Activated naive CD4-positive, alpha-beta T cell treated with anti-CD3 and anti-CD28 coated beads for 36 hours (primary cell): Measurements from ENCODE around the gene ATL1. TPM values are rescaled to one million over a fixed set of nuclear protein-coding genes. Genes with fewer than 3 reads are reported as not detected.
"Not testable (repeated sequence)": the region's sequence is repeated elsewhere in the genome, so short reads cannot be mapped to it uniquely, and the experiment has no call there.

ENCODE experiments used
- CTCF ChIA-PET: fragments of 350-600 bp; sonication (Branson Sonifier 250); formaldehyde crosslinking; loops from one replicate; lab custom pipeline; 2021; ENCODE audit warnings: antibody characterized with exemption; lab: Charles Lee
- DNase-seq: peaks from one replicate; pipeline ENCODE4 v3.0.0-alpha.2; 2020
- H3K27ac Mint-ChIP-seq: one replicate; pipeline ENCODE4 v1.8.0; 2021; ENCODE audit warnings: mild to moderate bottlenecking, mixed read lengths
- H3K27me3 Mint-ChIP-seq: one replicate; pipeline ENCODE4 v1.8.0; 2021; ENCODE audit warnings: low read depth, mixed read lengths
- H3K36me3 Mint-ChIP-seq: one replicate; pipeline ENCODE4 v1.8.0; 2021; ENCODE audit warnings: low read depth, mixed read lengths
- H3K4me1 Mint-ChIP-seq: one replicate; pipeline ENCODE4 v1.8.0; 2021; ENCODE audit warnings: low read depth, mixed read lengths
- H3K4me3 Mint-ChIP-seq: one replicate; pipeline ENCODE4 v1.8.0; 2021; ENCODE audit warnings: mild to moderate bottlenecking, moderate library complexity, mixed read lengths
- H3K9me3 Mint-ChIP-seq: one replicate; pipeline ENCODE4 v1.8.0; 2021; ENCODE audit warnings: mixed read lengths
- intact Hi-C: fragments of 100-400 bp; cut with micrococcal nuclease; formaldehyde crosslinking; loops from one replicate; pipeline ENCODE4 v1.15.1; 2023
- total RNA-seq, 2 experiments: library from RNA; stranded (reverse); gene quantifications; one replicate each; pipeline ENCODE4 v1.2.3, GENCODE V29; 2021

Gene ATL1
- total RNA-seq, 2 experiments from 2014 or later = 1.0 TPM; not detected in 1

DNA sequence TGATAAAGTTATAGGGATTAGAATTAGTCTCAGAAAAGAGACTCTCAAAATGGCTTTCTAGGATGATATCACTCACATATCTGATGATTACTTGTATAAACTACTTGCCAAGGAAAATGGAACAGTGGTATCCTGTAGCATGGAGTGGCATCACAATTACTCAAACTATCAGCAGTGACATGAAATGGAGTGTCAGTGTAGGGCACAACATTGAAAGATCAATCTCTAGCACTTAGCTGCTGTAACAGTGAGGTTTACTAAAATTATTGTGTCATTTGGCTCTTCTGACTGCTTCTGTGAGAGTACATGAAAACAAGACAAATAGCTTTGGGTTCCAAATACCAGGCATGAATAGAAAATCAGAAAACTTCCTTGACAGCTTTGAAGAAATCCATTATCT, 20.9 kb upstream of the ATL1 start:
- CTCF ChIA-PET = interaction anchor here (0.5 to 5.5 kb wide), 7 partner anchors 175 to 381 kb away, joined by 3 to 26 read pairs (median 3); partner anchors contain the start of genes DMAC2L and L2HGDH
- H3K4me3 Mint-ChIP-seq = no peak overlapping the region
- intact Hi-C loops = no loop called here
- H3K4me1 Mint-ChIP-seq = peaks cover 8% of the 10 kb centered on the region
- peaks cover 10% of the 10 kb centered on the region for H3K9me3 Mint-ChIP-seq
- no peak overlapping the region for H3K27ac Mint-ChIP-seq
- DNase-seq = no peak
- H3K36me3 Mint-ChIP-seq = peaks cover 3% of the 10 kb centered on the region
- H3K27me3 Mint-ChIP-seq = no peaks in the 10 kb centered on the region

DNA sequence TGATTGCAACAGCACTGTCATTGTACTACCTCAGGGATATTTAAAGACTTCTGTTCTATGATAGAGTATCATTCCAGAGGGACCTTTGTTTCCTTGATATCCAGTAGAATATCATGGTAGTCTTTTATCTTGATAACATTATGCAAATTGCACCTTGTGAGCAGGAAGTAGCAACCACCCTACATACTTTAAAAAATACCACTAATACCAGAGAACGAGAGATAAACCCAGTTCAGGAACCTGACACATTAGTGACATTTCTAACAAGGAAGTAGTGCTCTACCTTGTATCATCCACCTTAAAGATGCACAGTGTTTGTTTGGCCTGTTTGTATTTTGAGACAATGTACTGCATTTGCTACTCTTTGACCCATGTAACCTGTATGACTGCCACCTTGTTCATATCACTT, 18.8 kb upstream of the ATL1 start:
- CTCF ChIA-PET = interaction anchor here (0.6 to 5.5 kb wide), 9 partner anchors 220 to 319 kb away, joined by 3 to 26 read pairs (median 5); no protein-coding TSS in a partner anchor
- H3K27ac Mint-ChIP-seq = no peak overlapping the region
- no peaks in the 10 kb centered on the region for H3K27me3 Mint-ChIP-seq
- H3K9me3 Mint-ChIP-seq = peaks cover 10% of the 10 kb centered on the region
- DNase-seq = no peak
- intact Hi-C loops = no loop called here
- H3K4me1 Mint-ChIP-seq = peaks cover 8% of the 10 kb centered on the region
- no peak overlapping the region for H3K4me3 Mint-ChIP-seq
- peaks cover 3% of the 10 kb centered on the region for H3K36me3 Mint-ChIP-seq

DNA sequence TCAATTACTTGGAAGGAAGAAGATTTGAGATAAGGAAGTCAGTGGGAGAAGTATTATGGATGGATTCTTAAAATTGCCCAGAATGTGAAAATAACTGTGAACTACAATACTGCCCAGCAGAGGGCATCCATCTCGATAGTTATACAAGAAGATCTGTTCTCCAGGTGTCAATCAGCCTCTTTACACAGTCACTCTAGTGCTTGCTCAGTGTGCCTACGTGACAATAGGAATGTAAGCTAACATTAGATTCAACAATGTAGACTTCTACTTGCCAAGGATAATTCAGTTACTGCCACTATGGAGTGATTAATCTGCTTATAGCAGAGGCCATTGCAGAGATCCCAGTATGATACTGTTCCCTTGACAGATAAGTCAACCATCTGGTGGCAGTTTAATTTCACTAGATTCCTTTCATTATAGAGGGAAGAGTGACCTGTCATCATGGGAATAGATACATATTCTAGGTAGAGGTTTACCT, 17.0 kb upstream of the ATL1 start:
- Mint-ChIP-seq H3K27me3 (no peaks in the 10 kb centered on the region), H3K4me1 (peaks cover 8% of the 10 kb centered on the region), H3K4me3 (no peak overlapping the region), H3K36me3 (no peaks in the 10 kb centered on the region), H3K27ac (no peak overlapping the region), H3K9me3 (peaks cover 2% of the 10 kb centered on the region)
- DNase-seq = peak; percentile 54
- intact Hi-C loops = loop anchor here (1.0 kb wide), 3 partner anchors 230 to 317 kb away; no protein-coding TSS in a partner anchor
- CTCF ChIA-PET = interaction anchor here (0.6 to 2.0 kb wide), 23 partner anchors 11 to 323 kb away, joined by 3 to 25 read pairs (median 3); partner anchors contain the start of gene ATL1

DNA sequence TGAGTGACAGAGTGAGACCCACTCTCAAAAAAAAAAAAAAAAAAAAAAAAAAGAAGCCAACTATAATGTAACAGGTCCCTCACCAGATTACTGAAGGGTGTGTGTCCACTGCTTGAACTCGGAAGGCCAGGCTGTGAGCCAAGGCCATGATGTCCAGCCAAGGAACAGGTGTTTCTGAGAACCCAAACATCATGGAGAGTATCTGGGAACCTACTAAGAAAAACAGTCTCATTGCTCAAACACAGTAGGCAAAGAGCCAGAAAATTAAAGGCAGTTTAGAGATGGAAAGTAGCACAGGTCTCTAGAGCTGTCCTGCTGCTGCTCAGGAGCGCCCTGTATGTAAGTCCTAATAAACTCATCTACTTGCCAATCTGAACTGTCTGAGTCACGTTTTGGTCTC, 15.0 kb upstream of the ATL1 start:
- H3K9me3 Mint-ChIP-seq = peaks cover 2% of the 10 kb centered on the region
- H3K36me3 Mint-ChIP-seq = no peaks in the 10 kb centered on the region
- H3K27ac Mint-ChIP-seq = no peak overlapping the region
- DNase-seq = no peak
- intact Hi-C loops = no loop called here
- no peak overlapping the region for H3K4me3 Mint-ChIP-seq
- peaks cover 8% of the 10 kb centered on the region for H3K4me1 Mint-ChIP-seq
- CTCF ChIA-PET = interaction anchor here (0.8 to 1.9 kb wide), 3 partner anchors 229 to 315 kb away, joined by 4 to 5 read pairs (median 4); no protein-coding TSS in a partner anchor
- H3K27me3 Mint-ChIP-seq = peaks cover 3% of the 10 kb centered on the region

DNA sequence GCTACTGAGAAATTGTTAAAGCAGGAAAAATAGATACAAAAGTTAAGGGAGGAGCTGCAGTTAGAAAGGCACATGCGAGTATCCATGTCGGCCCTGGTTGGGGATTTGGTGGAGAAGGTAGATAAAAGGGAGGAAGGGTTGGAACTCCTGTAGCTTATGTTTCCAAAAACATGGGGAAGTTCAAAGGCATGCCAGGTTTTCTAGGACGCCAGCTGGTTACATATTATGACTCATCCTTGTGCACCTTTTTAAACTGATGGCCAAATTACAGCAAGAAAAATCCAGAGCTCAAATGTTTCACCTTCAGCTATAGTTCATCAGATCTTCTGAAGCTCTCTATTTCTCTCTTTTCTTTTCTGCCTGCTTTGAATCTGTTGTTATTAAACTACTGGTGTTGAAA, 14.3 kb upstream of the ATL1 start:
- H3K9me3 Mint-ChIP-seq = peaks cover 4% of the 10 kb centered on the region
- no peak overlapping the region for H3K4me3 Mint-ChIP-seq
- H3K4me1 Mint-ChIP-seq = peaks cover 8% of the 10 kb centered on the region
- H3K36me3 Mint-ChIP-seq = no peaks in the 10 kb centered on the region
- DNase-seq = no peak
- H3K27ac Mint-ChIP-seq = no peak overlapping the region
- H3K27me3 Mint-ChIP-seq = peaks cover 3% of the 10 kb centered on the region
- intact Hi-C loops = no loop called here
- CTCF ChIA-PET = interaction anchor here (1.1 to 1.9 kb wide), 2 partner anchors 228 to 315 kb away, joined by 4 to 5 read pairs; no protein-coding TSS in a partner anchor

DNA sequence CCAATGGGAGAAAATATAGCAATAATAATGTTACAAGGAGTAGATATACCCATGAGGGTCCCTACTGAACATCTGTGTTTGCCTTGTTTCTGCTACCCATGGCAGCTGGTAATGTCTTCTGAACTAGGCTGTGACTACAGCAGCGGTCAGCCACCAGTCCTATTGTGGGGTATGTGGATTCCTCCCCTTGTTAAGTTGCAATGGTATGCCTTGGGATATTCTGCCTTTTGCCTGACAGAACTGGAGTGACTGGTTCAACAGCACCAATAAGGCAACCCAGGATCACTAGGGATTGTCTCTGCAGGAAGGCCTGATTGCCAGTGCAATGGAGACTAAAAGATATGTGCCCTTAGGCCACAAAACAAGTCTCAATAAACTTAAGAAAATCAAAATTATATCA, 9.7 kb upstream of the ATL1 start:
- H3K27ac Mint-ChIP-seq = no peak overlapping the region
- no peak for DNase-seq
- H3K9me3 Mint-ChIP-seq = peaks cover 27% of the 10 kb centered on the region
- intact Hi-C loops = no loop called here
- CTCF ChIA-PET = interaction anchor here (1.1 to 1.2 kb wide), 2 partner anchors 9 to 310 kb away, joined by 3 to 4 read pairs; no protein-coding TSS in a partner anchor
- H3K36me3 Mint-ChIP-seq = no peaks in the 10 kb centered on the region
- H3K4me1 Mint-ChIP-seq = no peaks in the 10 kb centered on the region
- no peak overlapping the region for H3K4me3 Mint-ChIP-seq
- H3K27me3 Mint-ChIP-seq = peaks cover 25% of the 10 kb centered on the region

DNA sequence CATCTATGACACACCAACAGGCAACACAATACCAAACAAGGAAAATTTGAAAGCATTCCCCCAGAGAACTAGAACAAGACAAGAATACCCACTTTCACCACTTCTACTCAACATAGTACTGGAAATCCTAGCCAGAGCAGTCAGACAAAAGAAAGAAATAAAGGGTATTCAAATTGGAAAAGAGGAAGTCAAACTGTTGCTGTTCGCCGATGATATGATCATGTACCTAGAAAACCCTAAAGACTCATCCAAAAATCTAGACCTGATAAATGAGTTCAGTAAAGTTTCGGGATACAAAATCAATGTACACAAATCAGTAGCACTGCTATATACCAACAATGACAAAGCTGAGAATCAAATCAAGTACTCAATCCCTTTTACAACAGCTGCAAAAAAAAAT, 8.1 kb upstream of the ATL1 start:
- CTCF ChIA-PET = interaction anchor here (0.6 to 1.0 kb wide), 3 partner anchors 8 to 101 kb away, joined by 3 to 4 read pairs (median 3); partner anchors contain the start of gene ATL1
- H3K27ac Mint-ChIP-seq = no peak overlapping the region
- H3K4me3 Mint-ChIP-seq = no peak overlapping the region
- H3K9me3 Mint-ChIP-seq = peaks cover 27% of the 10 kb centered on the region
- peaks cover 29% of the 10 kb centered on the region for H3K27me3 Mint-ChIP-seq
- intact Hi-C loops = no loop called here
- no peaks in the 10 kb centered on the region for H3K4me1 Mint-ChIP-seq
- DNase-seq = no peak
- no peaks in the 10 kb centered on the region for H3K36me3 Mint-ChIP-seq

DNA sequence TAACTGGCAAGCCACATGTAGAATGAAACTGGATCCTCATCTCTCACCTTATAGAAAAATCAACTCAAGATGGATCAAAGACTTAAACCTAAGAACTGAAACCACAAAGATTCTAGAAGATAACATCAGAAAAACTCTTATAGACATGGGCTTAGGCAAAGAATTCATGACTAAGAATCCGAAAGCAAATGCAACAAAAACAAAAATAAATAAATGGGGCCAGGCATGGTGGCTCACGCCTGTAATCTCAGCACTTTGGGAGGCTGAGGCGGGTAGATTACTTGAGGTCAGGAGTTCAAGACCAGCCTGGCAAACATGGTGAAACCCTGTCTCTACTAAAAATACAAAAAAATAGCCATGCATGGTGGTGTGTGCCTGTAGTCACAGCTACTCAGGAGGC, 7.1 kb upstream of the ATL1 start:
- DNase-seq, CTCF ChIA-PET: not testable (repeated sequence)
- peaks cover 36% of the 10 kb centered on the region for H3K27me3 Mint-ChIP-seq

DNA sequence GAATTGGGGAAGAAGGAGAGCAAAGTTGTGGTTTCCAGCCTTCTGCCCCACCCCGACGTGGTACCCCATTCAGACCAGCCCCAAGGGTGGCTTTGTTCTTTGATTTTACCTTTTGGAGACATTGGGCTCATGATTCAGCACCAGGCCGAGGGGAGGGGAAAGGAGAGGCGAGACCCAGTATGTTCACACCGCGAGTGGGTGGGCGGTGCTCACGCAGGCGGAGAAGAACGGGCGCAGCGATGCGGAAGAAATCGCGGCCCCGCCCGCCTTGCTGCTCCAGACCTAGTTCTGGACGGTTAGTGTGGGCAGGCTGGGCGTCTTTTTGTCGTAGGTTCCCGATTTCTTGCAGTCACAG, 963 bp downstream of the ATL1 start:
- Mint-ChIP-seq H3K27me3 (peaks cover 32% of the 10 kb centered on the region), H3K4me1 (peaks cover 4% of the 10 kb centered on the region), H3K36me3 (no peaks in the 10 kb centered on the region), H3K27ac (no peak overlapping the region), H3K4me3 (peak overlapping the region; percentile 75), H3K9me3 (no peaks in the 10 kb centered on the region)
- DNase-seq = peak; percentile 53
- CTCF ChIA-PET = interaction anchor here (0.6 to 2.7 kb wide), 3 partner anchors 18 to 100 kb away, joined by 3 to 8 read pairs (median 3); no protein-coding TSS in a partner anchor
- intact Hi-C loops = loop anchor here (1.0 kb wide), 1 partner anchor 180 kb away; no protein-coding TSS in a partner anchor

More for the DNA sequence above, 7.1 kb upstream of the ATL1 start:
- intact Hi-C loops, H3K4me3 Mint-ChIP-seq, H3K4me1 Mint-ChIP-seq, H3K27ac Mint-ChIP-seq, H3K36me3 Mint-ChIP-seq: not testable (repeated sequence)
- H3K9me3 Mint-ChIP-seq = peaks cover 27% of the 10 kb centered on the region

DNA sequence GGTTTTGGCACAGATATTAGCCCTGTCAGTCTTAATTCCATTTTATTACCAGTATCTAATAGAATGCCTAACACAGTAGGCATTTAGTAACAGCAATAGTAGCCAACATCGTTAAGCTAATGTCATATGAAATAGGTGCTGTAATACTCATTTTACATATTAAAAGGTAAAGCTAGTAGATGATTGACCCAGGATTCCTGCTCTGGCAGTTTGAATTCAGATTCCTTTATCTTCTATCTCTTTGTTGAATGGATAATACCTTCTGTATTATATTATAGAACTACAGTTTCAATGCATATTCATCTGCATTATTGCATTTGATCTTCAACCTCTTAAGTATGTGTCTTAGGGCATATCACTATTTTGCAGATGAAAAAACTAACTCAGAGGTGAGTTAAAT, 2.9 kb downstream of the ATL1 start:
- H3K36me3 Mint-ChIP-seq = no peaks in the 10 kb centered on the region
- peaks cover 4% of the 10 kb centered on the region for H3K4me1 Mint-ChIP-seq
- H3K27ac Mint-ChIP-seq = no peak overlapping the region
- no peak for DNase-seq
- CTCF ChIA-PET = interaction anchor here (0.7 kb wide), 1 partner anchor 21 kb away, joined by 3 read pairs; no protein-coding TSS in a partner anchor
- intact Hi-C loops = no loop called here
- H3K27me3 Mint-ChIP-seq = peaks cover 24% of the 10 kb centered on the region
- H3K9me3 Mint-ChIP-seq = no peaks in the 10 kb centered on the region
- no peak overlapping the region for H3K4me3 Mint-ChIP-seq

DNA sequence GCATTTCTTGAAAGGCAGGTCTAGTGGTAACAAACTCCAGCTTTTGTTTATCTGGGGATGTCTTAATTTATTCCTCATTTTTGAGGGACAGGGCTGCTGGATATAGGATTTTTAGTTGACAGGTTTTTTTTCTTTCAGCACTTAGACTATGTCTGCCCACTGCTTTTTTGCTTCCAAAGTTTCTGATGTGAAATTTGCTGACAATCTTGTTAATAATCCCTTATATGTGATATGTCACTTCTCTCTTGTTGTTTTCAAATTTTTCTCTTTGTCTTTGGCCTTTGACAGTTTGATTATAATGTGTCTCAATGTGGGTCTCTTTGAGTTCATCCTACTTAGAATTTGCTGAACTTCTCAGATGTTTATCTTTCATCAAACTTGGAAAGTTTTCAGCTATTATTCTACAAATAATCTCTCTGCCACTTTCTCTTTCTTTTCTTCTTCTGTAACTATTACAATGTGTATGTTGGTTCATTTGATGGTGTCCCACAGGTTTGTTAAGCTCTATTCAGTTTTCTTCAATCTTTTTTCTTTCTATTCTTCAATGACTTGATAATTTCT, 9.8 kb downstream of the ATL1 start:
- no peak overlapping the region for H3K27ac Mint-ChIP-seq
- no peak for DNase-seq
- intact Hi-C loops = no loop called here
- peaks cover 8% of the 10 kb centered on the region for H3K36me3 Mint-ChIP-seq
- no peak overlapping the region for H3K4me3 Mint-ChIP-seq
- H3K4me1 Mint-ChIP-seq = no peaks in the 10 kb centered on the region
- CTCF ChIA-PET = interaction anchor here (0.6 to 1.2 kb wide), 4 partner anchors 15 to 355 kb away, joined by 3 to 5 read pairs (median 4); no protein-coding TSS in a partner anchor
- H3K27me3 Mint-ChIP-seq = no peaks in the 10 kb centered on the region
- peaks cover 20% of the 10 kb centered on the region for H3K9me3 Mint-ChIP-seq

DNA sequence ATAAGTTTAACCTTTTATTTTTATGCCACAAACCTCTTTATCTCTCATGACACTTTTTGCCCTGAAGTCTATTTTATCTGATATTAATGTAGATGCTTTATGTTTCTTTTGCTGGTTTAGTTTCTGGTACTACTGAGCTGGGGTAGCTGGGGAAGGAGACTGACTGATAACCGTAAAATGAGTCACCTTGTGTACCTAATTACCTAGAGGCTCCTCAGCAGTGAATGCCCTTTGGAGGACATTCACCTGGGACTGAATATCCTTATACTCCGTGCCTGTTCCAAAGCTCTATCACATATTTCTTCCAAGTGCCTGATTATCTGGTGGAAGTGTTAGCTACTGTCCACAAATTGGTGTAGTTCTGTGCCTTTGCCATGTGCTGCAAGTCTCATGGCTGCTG, 13.9 kb downstream of the ATL1 start:
- H3K4me1 Mint-ChIP-seq = no peaks in the 10 kb centered on the region
- intact Hi-C loops = no loop called here
- no peaks in the 10 kb centered on the region for H3K27me3 Mint-ChIP-seq
- peaks cover 5% of the 10 kb centered on the region for H3K36me3 Mint-ChIP-seq
- CTCF ChIA-PET = interaction anchor here (0.8 to 1.1 kb wide), 3 partner anchors 23 to 204 kb away, joined by 3 to 4 read pairs (median 3); no protein-coding TSS in a partner anchor
- DNase-seq = no peak
- H3K4me3 Mint-ChIP-seq = no peak overlapping the region
- H3K27ac Mint-ChIP-seq = no peak overlapping the region
- peaks cover 18% of the 10 kb centered on the region for H3K9me3 Mint-ChIP-seq
